Measurements from ENCODE around the gene CRTAC1.

Gene CRTAC1

DNA sequence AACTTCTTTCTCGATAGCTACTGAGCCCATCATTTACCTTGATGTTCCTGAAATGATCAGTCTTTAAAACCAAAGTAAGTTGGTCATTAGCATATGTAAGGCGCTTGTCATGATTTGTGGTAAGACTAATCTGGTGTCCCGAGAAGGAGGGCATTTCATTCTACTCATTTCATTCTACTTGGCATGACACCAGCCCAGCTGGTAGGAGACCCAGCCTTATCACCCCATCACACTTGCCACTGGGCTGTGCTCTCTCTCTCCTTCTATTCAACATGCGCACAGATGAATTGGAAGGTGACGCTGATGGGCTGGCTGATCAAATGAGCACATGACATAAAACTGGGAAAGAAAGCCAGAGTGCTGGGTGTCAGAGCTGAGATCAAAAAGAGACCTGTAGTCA is 65.7 kb downstream of the CRTAC1 start:
- DNase-seq: no peak

DNA sequence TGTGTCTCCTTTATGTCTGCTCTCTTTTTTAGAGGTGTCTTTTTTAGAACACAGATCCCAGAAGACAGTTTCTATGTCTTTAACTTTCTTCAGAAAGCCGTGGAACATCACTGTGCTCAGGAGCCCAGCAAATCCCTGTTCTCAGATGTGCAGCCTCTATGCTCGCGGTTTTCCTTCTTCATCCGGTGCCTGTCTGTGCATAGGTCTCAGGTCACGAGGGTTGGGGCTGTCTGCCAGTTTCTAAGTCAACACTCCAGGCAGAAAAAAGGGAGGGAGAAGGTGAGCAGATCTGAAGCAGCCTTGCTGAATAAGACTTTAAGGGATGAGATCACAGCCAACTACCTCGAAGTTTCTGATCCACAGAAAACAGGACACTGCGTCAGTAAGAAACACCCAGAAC is 68.5 kb downstream of the CRTAC1 start:
- DNase-seq: peak; percentile 55

DNA sequence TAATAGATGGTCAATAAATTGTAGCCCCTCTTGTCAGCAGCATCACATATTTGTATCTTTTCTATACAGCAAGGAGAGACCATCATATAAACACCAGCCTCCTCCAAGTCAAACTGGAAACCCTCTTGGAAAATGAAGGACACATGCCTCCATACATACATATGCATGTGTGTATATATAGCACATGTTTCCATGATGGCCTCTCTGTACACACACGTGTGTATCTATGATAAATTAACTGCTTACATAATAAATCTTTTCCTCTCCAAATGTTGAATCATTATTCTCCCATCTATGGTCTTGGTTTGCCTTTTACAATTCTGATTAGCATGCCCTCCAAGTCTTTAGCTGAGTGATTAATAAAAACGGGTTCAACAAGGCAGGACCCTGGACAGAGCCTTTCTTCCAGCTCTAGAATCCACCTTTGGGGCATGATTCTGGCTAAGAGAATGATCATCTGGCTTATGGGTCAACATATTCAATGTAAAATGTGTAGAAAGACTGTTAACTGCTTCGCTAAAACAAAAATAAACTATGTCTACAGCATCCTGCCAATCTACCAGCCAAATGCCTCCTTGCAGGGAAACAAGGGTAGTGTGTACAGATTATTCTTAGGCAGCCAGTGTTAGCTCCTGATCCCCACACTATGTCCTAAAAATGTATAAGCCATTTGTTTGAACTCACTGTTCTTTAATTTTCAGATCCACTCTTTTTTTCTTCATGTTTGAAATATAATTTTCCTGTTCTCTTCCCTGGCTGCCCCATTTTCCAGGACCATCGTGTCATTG is 70.0 kb downstream of the CRTAC1 start:
- no peak for DNase-seq

DNA sequence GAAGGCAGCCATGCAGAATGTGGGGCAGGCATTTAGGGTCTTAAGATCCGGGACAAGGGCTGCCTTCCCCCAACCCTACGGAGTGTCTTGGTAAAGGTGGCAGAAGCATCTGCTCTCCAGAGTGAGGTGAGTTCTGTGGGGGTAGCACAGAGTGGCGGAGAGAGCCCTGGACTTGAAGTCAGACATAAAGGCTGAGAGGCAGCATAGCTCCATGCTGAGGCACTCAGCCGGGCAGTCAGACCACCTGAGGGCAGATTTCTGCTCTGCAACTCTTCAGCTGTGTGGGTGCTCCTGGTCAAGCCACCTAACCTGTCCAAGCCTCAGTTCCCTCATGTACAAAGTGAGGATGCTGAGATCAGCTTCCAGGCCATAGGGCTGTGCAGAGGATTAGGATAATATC is 81.0 kb downstream of the CRTAC1 start:
- DNase-seq: no peak

DNA sequence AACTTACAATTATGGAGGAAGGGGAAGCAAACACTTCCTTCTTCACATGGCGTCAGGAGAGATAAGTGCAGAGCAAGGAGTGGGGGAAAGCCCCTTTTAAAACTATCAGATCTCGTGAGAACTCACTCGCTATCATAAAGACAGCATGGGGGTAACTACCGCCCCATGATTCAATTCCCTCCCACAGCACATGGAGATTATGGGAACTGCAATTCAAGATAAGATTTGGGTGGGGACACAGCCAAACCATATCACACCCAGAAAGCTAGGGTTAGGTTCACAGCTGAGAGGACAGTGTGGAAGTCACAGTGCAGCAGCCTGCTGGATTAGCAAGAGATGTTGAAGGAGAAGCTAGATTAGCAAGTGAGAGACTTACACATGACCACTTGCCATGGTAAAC is 81.6 kb downstream of the CRTAC1 start:
- no peak for DNase-seq

DNA sequence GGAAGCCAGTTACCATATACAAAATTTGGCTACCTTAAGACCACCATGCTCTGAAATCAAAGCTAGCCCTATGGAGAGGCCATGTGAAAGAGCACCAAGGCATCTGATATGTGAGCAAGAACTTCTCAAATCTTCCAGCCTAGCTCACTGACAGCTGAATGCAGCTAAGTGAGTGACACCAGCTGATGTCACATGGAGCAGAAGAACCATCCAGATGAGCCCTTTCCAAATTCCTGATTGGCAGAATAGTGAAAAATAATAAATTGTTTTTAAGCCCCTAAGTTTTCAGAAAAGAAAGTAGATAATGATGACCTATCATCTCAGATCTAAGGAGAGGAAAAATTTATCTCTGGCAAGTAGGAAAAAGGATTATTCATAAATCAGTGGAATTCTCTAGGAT is 85.6 kb downstream of the CRTAC1 start:
- DNase-seq: no peak

DNA sequence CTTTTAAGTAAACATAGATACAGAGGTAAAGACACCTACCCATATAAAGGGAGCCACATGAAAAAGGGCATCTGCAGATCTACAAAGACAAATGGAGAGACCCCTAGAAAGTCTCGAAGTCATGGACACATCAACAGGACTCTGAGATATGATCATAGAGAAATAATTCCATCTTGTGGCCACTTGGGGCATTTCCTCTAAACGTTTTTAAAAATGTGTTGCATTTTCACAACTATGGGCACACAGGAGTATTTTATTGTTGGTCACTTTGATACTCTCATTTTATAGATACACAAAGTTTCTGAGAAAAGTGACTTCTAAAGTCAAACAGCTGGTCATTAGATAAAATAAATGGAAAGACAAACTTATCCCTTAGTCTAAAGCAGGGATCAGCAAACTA is 87.1 kb downstream of the CRTAC1 start:
- no peak for DNase-seq

DNA sequence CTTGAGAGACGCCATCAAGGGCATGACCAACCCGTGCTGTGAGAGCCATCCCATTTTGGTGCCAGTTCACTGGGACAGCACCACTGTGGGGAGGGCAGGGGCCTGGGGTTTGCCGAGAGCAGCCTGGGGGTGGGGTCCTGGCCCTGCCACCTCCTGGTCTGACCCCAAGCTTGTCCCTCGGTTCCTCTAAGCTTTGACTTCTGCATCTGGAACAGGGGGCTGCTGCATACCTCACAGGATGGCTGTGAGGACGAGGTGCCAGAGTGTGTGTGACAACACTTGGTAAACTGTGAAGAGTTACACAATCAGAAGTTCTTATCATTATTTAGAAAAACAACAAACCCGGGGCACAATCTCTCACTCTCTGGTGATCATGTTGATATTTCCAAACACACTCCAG is 89.9 kb downstream of the CRTAC1 start:
- DNase-seq: no peak

DNA sequence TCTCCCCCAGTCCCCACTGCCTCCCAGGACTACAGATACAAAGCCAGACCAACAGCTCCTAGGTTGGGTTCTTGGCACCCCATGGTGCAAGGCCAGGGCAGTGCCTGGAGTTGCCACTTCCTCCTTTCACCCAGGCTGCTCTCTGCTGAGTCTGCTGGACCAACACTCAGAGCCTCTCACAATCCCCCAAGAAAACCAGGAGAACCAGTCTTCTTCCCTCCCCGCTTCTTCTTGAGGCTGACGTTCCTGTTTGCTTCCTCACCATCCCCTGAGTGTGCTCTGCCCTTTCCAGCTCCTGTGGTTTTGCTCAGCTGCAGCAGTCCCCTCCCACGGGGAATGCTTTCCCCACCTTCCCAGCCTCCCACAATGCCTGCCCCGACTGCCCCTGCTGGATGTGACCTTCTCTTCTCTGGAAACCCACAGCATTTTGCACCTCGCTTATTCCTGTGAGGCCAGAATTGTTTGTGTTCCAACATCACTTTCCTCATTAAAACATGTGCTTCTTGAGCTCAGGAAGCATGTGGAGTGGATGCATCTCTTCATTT is 90.9 kb downstream of the CRTAC1 start:
- DNase-seq: no peak

DNA sequence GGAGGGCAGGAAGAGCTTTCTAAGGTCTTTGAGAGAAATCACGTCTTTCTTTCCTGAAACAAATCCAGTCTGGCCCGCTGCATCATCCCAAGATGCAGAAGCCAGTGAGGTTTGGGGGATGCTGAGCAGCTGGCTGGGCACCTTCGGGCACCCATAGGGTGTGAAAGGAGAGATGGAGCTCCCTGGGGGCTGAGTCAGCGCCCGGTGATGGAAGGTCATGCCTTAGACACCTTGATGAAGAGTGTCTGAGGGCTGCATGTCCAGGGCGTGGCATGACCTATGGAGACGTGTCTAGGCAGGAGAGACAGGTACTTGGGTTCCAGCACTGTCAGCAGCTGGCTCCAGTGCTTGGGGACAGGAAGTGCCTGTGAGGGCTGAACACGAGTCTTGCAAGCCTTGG is 92.5 kb downstream of the CRTAC1 start:
- DNase-seq: no peak

DNA sequence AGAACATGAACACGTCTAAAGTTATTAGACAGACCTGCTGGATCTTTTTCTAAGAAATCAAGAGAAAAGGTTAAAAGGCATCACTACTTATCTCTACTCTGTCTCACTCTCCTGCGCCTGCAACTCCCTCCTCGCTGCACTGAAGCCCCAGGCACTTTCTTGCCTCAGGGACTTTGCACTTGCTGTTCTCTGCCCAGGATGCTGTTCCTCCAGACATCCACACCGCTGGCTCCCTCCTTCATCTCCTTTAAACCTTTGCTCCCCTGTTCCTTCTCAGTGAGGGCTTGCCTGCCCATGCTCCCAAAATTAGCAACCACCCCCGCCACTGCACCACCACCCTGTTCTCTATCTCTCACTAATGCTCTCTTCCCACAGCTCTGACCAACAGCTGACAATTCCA is 93.4 kb downstream of the CRTAC1 start:
- DNase-seq: no peak

DNA sequence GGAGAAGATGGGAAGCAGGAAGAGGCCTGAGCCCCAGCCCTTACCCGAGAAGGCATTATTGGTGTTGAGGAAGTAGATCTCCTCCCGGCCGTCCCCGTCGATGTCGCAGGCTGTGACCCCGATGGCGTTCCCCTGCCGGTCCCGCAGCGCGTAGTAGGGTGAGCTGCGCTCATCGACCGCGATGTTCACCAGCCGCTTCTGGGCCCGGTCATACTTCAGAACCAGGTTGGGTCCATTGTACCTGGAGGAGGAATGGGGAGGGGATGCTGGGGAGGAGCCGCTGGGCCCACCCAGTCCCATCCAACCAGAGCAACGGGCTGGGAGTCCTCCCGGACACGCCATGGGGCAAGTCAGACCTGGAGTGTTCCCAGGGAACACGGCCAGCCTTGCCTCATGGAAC is 94.3 kb downstream of the CRTAC1 start:
- no peak for DNase-seq

DNA sequence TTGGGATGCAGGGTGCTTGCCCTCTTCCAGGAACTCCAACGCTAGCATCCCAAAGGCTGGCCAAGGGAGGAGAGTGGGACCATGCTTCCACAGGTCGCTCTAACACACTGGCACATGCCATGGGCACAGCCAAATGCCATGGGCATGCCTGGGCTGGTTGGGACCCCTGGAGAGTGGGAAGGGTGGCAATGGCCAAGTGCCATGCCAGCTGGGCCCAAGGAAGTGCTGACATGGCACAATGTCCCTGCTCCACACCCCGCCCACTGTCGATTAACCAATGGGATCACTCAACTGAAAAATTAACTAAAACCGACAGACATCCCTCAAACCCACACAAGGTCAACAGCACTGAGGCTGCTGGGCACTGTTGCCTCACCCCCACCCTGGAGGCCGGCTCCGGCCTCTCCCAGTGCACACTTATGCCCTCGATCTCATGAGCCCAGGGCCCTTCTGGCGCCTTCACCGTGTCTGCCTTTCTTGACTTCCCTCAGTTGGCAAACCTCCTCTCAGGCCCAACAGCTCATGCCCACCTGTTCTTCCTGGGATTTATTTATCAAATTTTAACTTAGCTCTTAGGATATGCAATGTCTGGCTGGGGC is 97.4 kb downstream of the CRTAC1 start:
- no peak for DNase-seq

DNA sequence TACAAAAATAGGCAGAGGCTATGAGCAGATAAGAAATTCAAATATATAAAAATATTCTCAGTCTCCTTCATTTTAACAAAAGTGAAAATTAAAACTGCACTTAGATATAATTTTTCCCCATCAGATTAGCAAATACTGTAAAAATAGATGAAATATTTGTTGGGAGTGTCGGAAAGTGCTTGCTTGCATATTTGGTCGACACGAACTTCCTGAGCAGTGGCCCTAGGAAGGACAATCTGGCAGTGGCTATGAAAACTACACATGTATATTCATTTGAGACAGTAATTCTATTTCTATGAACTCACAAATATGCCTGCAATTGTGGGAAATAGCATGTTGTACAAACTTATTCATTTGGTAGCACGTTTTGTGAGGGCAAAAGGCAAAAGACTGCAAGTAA is 99.4 kb downstream of the CRTAC1 start:
- no peak for DNase-seq

DNA sequence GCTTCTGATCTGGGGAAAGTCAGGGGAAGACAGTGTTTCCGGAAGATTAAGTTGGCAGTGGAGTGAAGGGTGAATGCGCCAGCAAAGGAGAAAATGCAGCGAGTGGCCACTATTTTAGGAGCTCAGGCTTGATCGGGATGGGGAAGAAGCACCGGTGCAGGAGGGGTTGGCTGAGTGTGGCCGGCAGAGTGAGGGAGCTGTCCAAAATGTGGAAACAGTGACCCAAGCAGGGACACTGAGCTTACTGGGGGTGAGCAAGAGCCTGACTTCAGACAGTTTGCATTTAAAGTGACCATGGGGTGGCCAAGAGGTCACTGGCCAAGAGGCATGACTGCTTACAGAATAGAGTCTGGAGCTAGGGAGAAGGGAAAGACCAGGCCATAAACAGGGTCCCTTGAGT is 101.5 kb downstream of the CRTAC1 start:
- no peak for DNase-seq

DNA sequence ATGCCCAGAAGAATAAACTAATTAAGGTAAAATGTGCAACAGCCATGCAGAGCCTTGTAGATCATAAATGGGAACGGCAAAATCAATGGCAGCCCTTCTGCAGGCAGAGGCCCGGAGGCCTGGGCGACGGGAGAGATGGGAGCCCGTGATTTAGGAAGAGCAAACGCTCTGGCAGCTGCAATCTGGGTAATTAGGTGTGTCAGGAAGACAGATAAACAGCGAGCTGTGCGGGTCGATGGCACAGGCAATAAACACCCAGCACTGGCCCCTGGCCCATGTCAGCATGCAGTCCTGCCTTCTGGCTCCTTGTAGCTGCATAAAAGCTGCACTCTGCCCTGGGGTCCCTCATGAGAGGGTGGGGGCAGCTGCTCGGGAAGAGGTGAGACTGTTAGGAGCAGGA is 102.8 kb downstream of the CRTAC1 start:
- no peak for DNase-seq

DNA sequence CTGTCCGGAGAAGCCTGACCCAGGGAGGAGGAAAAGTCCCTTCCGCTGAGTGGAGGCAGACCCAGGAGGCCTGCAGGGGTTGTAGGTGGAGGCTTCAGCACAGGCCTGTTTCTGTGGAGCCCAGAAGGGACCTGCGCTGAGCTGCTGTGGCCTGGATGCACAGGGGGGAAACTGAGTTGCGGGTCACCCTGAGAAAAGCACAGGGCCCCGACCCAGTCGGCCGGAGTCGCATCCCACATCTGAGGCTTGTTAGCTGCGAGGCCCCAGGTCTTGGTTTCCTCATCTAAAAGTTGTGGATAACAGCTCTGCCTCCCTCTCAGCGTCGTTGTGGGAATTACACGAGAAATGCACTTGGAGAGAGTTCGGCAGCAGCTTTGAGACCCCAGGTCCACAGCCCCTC is 104.4 kb downstream of the CRTAC1 start:
- no peak for DNase-seq

DNA sequence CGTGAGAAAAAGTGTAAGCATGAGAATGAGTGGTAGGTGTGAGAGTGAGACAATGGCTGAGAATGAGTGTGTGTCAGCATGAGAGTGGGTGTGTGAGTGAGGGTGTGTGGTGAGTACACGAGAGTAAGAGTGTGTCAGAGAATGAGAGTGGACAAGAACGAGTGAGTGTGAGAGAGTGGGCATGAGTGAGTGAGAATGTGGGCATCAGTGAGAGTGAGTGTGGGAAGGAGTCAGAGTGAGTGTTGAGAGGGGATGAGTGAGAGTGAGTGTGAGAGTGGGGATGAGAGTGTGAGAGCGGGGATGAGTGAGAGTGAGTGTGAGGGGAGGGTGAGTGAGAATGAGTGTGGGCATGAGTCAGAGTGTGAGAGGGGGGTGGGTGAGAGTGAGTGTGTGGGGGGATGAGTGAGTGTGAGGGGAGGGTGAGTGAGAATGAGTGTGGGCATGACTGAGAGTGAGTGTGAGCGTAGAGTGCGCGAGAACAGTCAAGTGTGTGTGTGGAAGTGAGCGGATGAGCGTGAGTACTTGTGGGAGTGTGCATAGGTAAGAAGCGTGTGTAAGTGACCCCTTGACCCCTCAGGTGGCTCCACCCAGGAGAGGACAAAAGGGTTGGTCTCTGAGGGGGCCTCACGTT is 105.0 kb downstream of the CRTAC1 start:
- no peak for DNase-seq

DNA sequence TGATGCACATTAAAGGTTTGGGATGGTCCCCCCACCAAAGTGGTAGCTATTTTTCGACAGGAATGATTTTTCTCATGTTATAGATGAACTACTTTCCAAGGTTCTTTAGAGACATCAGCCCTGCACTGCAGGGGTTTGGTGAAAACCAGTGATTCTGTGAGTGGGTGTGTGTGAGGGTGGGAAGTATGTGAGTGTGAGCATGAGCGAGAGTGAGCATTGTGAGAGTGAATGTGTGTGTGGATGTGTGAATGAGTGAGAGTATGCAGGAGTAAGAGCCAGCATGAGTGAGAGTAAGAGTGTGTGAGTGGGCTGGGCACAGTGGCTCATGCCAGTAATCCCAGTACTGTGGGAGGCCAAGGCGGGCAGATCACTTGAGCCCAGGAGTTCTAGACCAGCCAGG is 105.7 kb downstream of the CRTAC1 start:
- DNase-seq: no peak

DNA sequence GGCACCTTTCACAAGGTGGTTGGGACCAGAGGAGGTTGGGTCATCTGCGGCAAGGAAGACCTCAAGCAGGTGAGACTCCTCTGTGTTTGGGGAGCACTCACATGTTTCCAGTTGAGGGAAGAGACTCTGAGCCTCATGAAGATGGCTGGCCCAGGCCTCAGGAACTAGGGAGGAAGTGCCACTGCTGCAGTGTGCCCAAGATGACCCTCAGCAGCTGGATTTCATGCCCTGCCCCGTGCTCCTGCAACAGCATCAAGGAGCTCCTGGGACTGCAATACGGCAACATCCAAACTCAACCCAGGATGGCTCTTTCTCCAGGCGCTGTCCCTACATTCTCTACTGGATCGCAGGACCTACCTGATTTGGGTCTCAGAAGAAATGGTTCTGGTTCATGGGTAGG is 106.9 kb downstream of the CRTAC1 start:
- no peak for DNase-seq

DNA sequence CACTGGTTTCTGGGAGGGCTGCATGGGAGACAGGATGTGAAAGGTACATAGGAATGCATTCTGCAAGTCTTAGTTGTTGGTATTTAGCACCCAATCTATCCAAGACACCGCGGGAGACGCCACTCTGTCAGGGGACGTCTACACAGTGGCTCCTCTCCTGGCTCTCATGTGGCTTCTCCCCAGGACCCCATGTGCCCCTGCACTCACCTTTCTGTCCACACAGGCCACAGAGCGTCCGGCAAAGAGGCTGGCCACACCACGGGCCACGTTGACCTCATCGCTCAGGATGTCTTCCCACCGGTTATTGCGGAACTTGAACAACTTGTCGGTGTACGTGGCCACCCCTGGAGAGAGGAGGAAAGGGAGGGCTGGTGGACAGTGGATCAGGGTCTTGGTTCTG is 107.4 kb downstream of the CRTAC1 start:
- no peak for DNase-seq

DNA sequence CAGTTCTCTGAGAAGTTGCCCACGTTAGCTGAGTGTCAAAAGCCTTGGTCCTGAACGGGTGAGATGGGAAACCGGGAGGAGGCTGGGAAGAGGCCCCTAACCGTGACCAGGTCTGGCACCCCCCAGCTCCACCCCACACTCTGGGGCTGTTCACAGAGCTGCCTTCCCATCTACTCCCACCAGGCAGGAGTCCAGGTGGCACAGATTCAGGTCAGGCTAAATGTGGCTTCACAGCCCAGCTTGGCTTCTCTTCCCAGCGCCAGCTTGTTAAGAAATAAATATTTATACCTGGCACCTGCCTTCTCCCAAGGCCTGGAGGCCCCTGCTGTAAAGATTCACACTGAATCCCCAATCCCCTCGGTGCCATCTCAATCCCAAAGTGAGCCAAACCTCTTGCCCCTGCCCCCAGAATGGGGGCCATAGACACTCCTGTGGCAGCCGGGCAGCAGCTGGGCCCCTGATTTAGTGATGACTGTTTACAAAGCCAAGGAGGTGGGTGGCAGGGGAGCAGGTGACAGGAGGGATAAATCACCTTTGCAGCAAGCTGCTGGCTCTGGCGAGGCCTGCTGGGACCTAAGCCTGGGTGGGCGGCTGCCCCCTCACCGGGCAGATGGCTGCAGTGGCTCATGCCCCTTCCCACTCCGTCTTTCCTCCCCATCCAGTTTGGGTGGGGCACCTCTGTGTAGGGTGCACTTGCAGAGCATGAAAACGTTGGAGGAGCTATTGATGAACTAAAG is 108.2 kb downstream of the CRTAC1 start:
- no peak for DNase-seq

DNA sequence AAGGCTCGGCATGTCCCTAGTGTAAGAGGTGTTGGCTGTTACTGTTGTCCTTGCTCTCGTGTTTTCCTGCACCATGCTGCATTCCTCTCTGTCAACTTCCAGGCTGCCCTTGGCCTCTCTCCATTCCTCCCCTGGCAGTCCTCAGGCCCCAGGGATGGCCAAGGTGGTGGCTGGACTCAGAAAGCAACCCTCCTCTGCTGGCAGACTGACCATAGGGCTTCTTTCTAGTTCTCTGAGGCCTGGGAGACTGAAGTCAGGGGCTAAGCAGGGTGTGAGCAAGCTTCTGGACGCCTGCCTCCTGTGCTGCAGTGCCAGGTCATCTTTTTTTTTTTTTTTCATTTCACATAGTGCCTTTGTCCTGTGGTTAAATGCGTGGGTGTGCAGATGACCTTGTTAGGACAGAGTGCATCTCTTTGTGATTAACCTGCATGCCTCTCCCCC is 108.8 kb downstream of the CRTAC1 start:
- DNase-seq: no peak

DNA sequence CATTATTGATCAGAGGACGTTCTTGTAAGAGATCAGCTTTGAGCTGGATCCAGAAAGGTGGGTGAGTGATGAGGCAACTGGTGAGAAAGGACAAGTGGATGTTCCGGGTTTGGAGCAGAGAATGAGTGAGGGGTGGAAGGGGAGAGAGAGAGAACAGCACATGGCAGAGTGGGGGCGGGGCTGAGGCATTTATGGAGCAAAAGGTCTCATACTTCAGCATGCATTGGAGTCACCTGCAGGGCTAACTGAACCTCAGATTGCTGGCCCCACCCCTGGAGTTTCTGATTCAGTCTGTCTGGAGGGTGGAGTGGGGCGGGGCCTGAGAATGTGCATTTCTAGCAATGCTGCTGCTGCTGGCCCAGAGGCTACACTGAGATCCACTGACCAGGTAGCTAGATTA is 109.6 kb downstream of the CRTAC1 start:
- DNase-seq: no peak
